Neuron (in vitro differentiated cells): Measurements from ENCODE around the gene GPC6.
A peak's percentile ranks its signal among the peaks of the same experiment; 100 is the strongest.

ENCODE experiments used
- H2AFZ ChIP-seq: one replicate; pipeline ENCODE4 v1.6.1; 2013; ENCODE audit warnings: low read depth, mild to moderate bottlenecking, inconsistent platforms, low read length, moderate library complexity
- H3K27me3 ChIP-seq: one replicate; pipeline ENCODE4 v1.6.1; 2013; ENCODE audit warnings: low read length; ENCODE audit not compliant: insufficient read depth
- H3K36me3 ChIP-seq: one replicate; pipeline ENCODE4 v1.6.1; 2013; ENCODE audit warnings: low read length; ENCODE audit not compliant: insufficient read depth
- H3K4me1 ChIP-seq: one replicate; pipeline ENCODE4 v1.6.1; 2013; ENCODE audit warnings: low read length; ENCODE audit not compliant: insufficient read depth
- H3K4me3 ChIP-seq: 2 replicates; pipeline ENCODE4 v1.5.1; 2013; ENCODE audit warnings: mild to moderate bottlenecking, low read length, moderate library complexity
- H3K9me3 ChIP-seq: one replicate; pipeline ENCODE4 v1.6.1; 2013; ENCODE audit warnings: low read length

GPC6 gene

GRCh38 chr13:94315188-94315587 lies 1088.6 kb downstream of the GPC6 start:
- Histone ChIP-seq H3K36me3 (no peaks in the 10 kb centered on the region), H3K4me1 (peaks cover 37% of the 10 kb centered on the region), H2AFZ (no peak overlapping the region), H3K9me3 (no peaks in the 10 kb centered on the region), H3K4me3 (no peak overlapping the region), H3K27me3 (no peaks in the 10 kb centered on the region)

DNA sequence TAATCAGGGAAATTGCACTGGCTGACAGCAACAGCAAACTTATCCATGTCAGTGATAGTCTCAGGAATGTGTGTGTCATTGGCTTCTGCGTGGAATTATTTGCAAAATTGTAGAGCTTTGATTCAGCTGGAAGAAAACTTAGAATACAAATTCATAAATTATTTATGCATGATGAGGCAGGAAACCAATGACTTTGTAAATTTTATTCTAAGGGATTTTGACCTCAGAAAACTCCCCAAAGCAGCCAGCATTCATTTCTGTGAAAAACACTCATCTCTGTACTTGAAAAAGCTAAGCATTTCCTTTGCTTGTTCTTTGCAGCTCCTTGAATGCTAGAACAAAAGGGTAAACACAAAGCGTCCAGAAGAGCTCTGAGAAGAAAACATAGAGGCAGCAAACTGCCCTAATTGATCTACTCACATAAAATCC lies 1090.5 kb downstream of the GPC6 start:
- Histone ChIP-seq H3K4me1 (peaks cover 36% of the 10 kb centered on the region), H2AFZ (peak overlapping the region; percentile 51), H3K27me3 (no peaks in the 10 kb centered on the region), H3K4me3 (no peak overlapping the region), H3K36me3 (no peaks in the 10 kb centered on the region), H3K9me3 (no peaks in the 10 kb centered on the region)

GRCh38 chr13:94318418-94318817 lies 1091.8 kb downstream of the GPC6 start:
- Histone ChIP-seq H3K4me3 (no peak overlapping the region), H3K9me3 (no peaks in the 10 kb centered on the region), H2AFZ (no peak overlapping the region), H3K27me3 (no peaks in the 10 kb centered on the region), H3K36me3 (no peaks in the 10 kb centered on the region), H3K4me1 (peaks cover 23% of the 10 kb centered on the region)

DNA sequence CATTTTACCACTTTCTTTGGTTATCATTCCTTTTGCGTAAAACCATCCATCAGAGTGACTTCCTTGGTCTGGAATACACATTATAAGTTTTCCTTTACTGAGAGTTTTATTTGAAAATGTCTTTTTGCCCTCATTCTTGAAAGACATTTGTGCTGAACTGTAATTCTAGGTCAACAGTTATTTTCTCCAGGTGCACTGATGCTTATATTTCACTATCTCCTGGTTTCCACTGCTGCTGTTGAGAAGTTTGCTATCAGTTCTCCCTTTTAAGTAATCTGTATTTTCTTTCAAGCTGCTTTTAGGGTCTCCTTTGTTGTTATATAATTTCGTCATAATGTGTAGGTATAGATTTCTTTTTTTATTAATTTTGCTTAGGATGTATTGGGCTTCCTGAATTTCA lies 1092.9 kb downstream of the GPC6 start:
- Histone ChIP-seq H3K9me3 (no peaks in the 10 kb centered on the region), H3K4me1 (peaks cover 14% of the 10 kb centered on the region), H3K27me3 (no peaks in the 10 kb centered on the region), H2AFZ (no peak overlapping the region), H3K36me3 (no peaks in the 10 kb centered on the region), H3K4me3 (no peak overlapping the region)

DNA sequence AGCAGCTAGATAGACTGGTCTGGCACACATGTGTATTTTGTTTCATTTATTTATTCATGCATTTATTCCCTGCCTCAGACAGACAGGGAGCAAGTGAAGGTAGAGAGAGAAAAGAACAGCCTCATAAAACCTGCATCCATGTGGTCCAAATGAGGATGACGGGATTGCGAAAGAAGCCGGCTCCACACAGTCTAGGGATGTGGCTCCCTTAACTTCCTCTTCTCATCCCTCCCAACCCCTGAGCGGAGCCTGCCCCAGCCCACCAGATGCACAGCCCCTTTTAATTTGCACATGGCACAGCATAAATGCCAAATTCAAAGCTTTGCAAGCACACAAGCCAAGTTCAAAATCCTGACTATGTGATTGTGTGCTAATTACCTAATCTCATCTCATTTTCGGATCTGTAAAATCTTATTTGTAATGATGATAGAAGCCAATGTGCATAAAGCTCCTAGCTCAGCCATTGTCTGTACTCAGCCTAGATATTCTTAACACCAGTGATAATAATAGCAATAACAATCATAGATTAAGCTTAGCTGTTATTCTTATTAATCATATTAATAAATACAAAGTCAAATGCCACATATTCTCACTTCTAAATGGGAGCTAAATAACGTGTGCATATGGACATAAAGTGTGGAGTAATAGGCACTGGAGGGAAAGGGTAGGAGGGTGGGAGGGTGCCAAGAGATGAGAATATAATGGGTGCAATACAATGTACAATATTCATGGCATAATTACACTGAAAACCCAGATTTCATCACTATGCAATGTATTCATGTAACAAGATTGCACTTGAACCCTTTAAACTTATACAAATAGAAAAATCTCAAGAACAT lies 1096.5 kb downstream of the GPC6 start:
- Histone ChIP-seq H3K4me1 (no peaks in the 10 kb centered on the region), H3K4me3 (no peak overlapping the region)

DNA sequence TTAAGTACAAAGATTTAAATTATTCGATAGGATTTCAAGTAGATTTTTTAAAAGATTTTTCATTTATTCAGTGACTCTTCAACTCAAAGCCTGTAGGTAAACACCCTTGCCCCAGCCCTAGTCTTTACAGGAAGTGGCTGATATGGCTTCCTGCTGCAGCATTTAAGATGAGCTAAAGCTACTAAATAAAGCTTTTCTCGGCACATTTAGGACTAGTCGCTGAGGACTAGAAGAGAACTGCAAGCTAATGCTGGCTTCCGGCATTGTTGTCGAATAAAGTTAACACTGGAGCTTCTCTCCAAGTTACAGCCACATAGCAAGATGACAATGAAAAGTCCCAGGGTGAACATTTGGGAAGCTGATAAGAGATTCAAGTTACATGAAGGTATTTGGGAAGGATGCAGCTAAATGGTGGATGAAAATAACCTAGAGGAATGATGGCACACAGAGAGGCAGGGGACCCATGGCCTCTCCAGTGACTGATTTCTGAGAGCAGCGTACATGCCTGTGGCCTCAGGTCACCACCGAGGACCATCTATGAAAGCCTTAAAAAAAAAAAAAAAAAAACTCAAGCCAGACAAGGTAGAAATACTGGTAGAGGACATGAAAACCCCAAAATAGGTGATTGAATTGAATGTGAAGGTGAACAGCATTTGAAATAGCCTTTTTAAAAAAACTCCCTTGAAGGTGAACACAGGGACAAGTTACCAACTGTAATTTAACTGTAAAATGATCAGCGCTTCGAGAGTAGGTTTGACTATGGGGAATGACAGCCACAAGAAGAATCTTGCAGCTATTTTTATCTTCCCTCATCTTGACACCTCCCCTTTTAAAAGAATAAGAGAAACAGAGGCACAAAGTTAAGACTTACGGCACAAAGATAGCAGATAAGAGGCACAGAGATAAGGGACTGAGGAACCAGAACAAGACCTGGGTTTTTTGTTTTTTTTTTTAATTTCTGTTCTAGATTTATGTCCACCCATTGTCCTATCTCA lies 1097.5 kb downstream of the GPC6 start:
- Histone ChIP-seq H3K9me3 (no peaks in the 10 kb centered on the region), H3K4me1 (no peaks in the 10 kb centered on the region), H2AFZ (no peak overlapping the region), H3K4me3 (no peak overlapping the region), H3K36me3 (no peaks in the 10 kb centered on the region), H3K27me3 (no peaks in the 10 kb centered on the region)

More for the DNA sequence above, 1096.5 kb downstream of the GPC6 start:
- Histone ChIP-seq H3K27me3 (no peaks in the 10 kb centered on the region), H3K36me3 (no peaks in the 10 kb centered on the region), H3K9me3 (no peaks in the 10 kb centered on the region), H2AFZ (no peak overlapping the region)

- H2AFZ ChIP-seq, result no peak overlapping the region
- H3K9me3 ChIP-seq, result no peaks in the 10 kb centered on the region
- H3K36me3 ChIP-seq, result no peaks in the 10 kb centered on the region
- no peak overlapping the region for H3K4me3 ChIP-seq
- no peaks in the 10 kb centered on the region for H3K4me1 ChIP-seq
- H3K27me3 ChIP-seq, result no peaks in the 10 kb centered on the region
Observed at GRCh38 chr13:94324767-94325540, 1098.3 kb downstream of the GPC6 start.

DNA sequence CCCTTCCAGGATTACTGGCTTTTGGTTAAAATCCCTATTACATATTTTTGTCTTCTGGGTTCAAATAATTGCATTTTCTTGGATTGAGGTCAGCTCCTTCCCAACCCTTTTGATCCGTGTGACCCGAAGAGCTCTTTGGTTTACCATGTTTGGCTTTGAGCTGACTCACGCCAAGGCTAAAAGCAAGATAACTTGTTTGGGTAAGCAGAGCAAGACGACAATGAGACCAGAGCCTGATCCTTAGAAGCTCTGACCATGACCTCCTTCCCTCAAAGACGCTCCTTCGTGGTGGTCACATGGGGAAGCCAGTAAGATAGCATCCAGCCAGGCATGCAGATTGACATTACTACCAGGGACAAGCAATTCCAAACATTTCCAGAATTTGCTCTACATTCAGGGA lies 1099.0 kb downstream of the GPC6 start:
- Histone ChIP-seq H3K4me1 (no peaks in the 10 kb centered on the region), H3K4me3 (no peak overlapping the region), H2AFZ (no peak overlapping the region)

GRCh38 chr13:94327318-94327717 lies 1100.7 kb downstream of the GPC6 start:
- Histone ChIP-seq H3K36me3 (no peaks in the 10 kb centered on the region), H3K9me3 (no peaks in the 10 kb centered on the region), H3K4me1 (no peaks in the 10 kb centered on the region), H3K27me3 (no peaks in the 10 kb centered on the region), H3K4me3 (no peak overlapping the region), H2AFZ (no peak overlapping the region)

More for the DNA sequence above, 1099.0 kb downstream of the GPC6 start:
- H3K27me3 ChIP-seq, result no peaks in the 10 kb centered on the region
- H3K9me3 ChIP-seq, result no peaks in the 10 kb centered on the region
- H3K36me3 ChIP-seq, result no peaks in the 10 kb centered on the region

- no peak overlapping the region for H3K4me3 ChIP-seq
- no peaks in the 10 kb centered on the region for H3K4me1 ChIP-seq
- H2AFZ ChIP-seq, result no peak overlapping the region
Observed at GRCh38 chr13:94328381-94329041, 1101.9 kb downstream of the GPC6 start.

DNA sequence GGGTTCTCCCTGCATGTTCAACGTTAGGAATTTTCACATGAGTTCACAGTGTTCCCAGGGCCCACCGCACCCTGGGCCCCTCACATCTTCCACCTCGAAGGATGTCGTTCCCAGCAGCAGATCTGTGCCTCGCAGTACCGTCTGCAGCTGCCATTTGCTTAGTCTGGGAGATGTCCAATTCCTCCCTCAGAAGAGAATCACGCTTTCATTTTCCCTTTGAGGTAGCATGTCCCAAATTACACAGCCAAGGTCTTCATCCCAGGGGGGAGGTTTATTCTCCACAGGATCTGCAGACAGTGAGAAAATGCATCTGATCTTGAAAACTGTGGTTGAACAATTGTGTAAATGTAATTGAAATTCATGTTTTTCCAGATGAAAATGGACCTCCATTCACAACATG lies 1102.7 kb downstream of the GPC6 start:
- H3K9me3 ChIP-seq, result no peaks in the 10 kb centered on the region
- no peaks in the 10 kb centered on the region for H3K4me1 ChIP-seq
- H3K36me3 ChIP-seq, result no peaks in the 10 kb centered on the region
- H3K4me3 ChIP-seq, result no peak overlapping the region
- H3K27me3 ChIP-seq, result no peaks in the 10 kb centered on the region
- no peak overlapping the region for H2AFZ ChIP-seq

More at GRCh38 chr13:94328381-94329041, 1101.9 kb downstream of the GPC6 start:
- no peaks in the 10 kb centered on the region for H3K36me3 ChIP-seq
- no peaks in the 10 kb centered on the region for H3K9me3 ChIP-seq
- no peaks in the 10 kb centered on the region for H3K27me3 ChIP-seq
